Activated CD8-positive, alpha-beta memory T cell treated with anti-CD3 and anti-CD28 coated beads, Interleukin-2, amount 10 ng/mL, durations not matched to agents 7 days and 5 days (primary cell): ENCODE measurements around the gene NFAM1. TPM values are rescaled to one million over a fixed set of nuclear protein-coding genes. Genes with fewer than 3 reads are reported as not detected.

Experiments
- ATAC-seq: fragments of 150-1000 bp; cut with Tn5 transposase; one replicate; pipeline ENCODE4 v1.10.0; 2021; ENCODE audit warnings: moderate library complexity
- CTCF ChIA-PET: fragments of 350-600 bp; sonication (Branson Sonifier 250); formaldehyde crosslinking; loops from one replicate; lab custom pipeline; 2021; ENCODE audit warnings: antibody characterized with exemption; lab: Charles Lee
- DNase-seq: peaks from one replicate; pipeline ENCODE4 v3.0.0-alpha.2; 2020
- H3K27ac Mint-ChIP-seq: one replicate; pipeline ENCODE4 v1.8.0; 2021; ENCODE audit warnings: mild to moderate bottlenecking, mixed read lengths
- H3K27me3 Mint-ChIP-seq: one replicate; pipeline ENCODE4 v1.8.0; 2021; ENCODE audit warnings: mixed read lengths
- H3K36me3 Mint-ChIP-seq: one replicate; pipeline ENCODE4 v1.8.0; 2021; ENCODE audit warnings: mild to moderate bottlenecking, mixed read lengths
- H3K4me1 Mint-ChIP-seq: one replicate; pipeline ENCODE4 v1.8.0; 2021; ENCODE audit warnings: mixed read lengths
- H3K4me3 Mint-ChIP-seq: one replicate; pipeline ENCODE4 v1.8.0; 2021; ENCODE audit warnings: mild to moderate bottlenecking, moderate library complexity, mixed read lengths
- H3K9me3 Mint-ChIP-seq: one replicate; pipeline ENCODE4 v1.8.0; 2022; ENCODE audit warnings: low read depth, mixed read lengths
- total RNA-seq, 2 experiments: library from RNA; stranded (reverse); gene quantifications; one replicate each; pipeline ENCODE4 v1.2.3, GENCODE V29; 2021

Gene NFAM1
- total RNA-seq, 2 experiments from 2014 or later: 0.07 TPM; not detected in 1

DNA sequence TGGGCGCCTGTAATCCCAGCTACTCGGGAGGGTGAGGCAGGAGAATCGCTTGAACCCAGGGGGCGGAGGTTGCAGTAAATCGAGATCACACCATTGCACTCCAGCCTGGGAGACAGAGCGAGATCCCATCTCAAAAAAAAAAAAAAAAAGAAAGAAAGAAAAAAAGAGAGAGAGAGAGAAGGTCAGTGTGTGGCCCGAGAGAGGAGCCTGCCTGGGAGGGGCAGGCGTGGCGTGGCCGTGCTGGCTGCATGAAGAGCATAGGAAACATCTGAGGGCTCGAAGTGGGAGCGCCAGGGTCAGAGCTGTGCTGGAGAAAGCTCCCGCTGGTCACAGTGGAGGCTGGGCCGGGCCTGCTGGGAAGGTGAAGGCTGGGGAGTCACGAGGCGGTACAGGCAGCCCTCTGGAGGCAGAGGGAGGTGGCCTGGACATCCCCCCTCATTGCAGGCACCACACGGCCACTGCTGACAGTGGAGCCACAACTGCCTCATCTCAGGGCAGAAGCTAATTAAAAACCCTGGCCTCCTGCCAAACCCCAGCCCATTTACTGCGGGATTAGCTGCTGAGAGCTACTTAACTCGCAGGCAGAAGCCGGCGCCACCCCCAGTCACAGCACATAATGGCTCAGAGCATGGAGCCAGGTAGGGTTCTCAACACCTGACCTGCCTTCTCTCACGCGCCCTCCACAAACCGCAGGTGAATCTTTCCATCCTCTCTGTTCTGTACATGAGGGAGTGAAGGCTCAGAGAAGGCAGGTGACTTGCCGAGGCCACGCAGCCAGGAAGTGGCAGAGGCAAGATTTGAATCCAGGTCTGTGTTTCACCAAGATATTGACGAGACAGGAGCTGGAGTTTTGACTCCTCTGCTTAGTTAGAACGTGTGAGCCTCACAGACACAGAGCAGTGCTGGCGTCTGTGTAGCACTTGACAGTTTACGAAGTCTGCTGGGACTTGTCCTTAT is 32.6 kb downstream of the NFAM1 start:
- Mint-ChIP-seq H3K9me3 (no peaks in the 10 kb centered on the region), H3K27ac (no peak overlapping the region), H3K36me3 (no peaks in the 10 kb centered on the region), H3K4me1 (peaks cover 11% of the 10 kb centered on the region), H3K27me3 (peaks cover 2% of the 10 kb centered on the region), H3K4me3 (no peak overlapping the region)
- CTCF ChIA-PET: interaction anchor here (1.0 kb wide), 1 partner anchor 14 kb away, joined by 3 read pairs; no protein-coding TSS in a partner anchor
- no peak for ATAC-seq
- DNase-seq: no peak

DNA sequence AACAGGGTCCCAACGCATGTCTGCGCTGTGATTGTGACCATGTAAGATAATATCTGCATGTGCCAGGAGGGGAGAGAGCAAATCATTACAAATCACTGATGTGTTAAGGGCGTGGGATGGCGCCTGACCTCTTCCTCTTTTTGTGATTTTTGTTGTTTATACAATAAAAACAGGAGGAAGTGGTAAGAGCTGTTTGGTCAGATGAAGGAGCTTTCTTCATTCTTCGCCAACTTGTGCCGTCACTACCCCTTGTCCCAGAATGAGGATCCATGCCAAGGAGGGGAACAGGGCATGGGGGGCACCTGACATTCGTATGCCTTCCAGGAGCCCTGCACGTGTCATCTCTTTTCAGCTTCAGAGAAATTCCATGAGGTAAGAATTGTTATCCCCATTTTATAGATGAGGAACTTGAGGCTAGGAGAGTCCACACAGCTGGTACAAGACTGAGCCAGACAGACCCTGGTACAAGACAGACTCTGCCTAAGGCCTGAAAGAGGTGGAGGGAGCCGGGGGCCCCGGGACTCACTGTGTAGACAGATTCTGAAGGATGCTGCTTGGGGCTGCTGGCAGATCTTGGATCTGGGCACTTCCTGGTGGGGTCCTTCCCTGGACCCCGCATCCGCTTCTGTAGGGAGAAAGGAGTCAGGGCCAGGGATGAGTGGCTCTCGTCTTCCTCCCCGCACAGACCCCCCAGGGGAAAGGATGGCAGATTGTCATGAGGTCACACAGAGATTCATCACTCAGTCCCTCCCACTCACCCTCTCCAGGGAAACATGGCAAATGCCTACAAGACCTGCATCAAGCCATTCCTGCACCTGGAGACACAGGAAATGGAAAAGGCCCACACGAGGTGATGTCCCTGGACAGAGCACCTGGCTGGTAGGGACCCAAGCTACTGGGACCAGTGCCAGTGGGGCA is 34.6 kb downstream of the NFAM1 start:
- no peak overlapping the region for H3K27ac Mint-ChIP-seq
- H3K4me3 Mint-ChIP-seq: no peak overlapping the region
- CTCF ChIA-PET: interaction anchor here (0.5 to 1.4 kb wide), 2 partner anchors 48 to 228 kb away, joined by 3 read pairs; no protein-coding TSS in a partner anchor
- H3K4me1 Mint-ChIP-seq: peaks cover 11% of the 10 kb centered on the region
- H3K27me3 Mint-ChIP-seq: peaks cover 2% of the 10 kb centered on the region
- no peak for ATAC-seq
- no peaks in the 10 kb centered on the region for H3K36me3 Mint-ChIP-seq
- no peak for DNase-seq
- H3K9me3 Mint-ChIP-seq: no peaks in the 10 kb centered on the region

DNA sequence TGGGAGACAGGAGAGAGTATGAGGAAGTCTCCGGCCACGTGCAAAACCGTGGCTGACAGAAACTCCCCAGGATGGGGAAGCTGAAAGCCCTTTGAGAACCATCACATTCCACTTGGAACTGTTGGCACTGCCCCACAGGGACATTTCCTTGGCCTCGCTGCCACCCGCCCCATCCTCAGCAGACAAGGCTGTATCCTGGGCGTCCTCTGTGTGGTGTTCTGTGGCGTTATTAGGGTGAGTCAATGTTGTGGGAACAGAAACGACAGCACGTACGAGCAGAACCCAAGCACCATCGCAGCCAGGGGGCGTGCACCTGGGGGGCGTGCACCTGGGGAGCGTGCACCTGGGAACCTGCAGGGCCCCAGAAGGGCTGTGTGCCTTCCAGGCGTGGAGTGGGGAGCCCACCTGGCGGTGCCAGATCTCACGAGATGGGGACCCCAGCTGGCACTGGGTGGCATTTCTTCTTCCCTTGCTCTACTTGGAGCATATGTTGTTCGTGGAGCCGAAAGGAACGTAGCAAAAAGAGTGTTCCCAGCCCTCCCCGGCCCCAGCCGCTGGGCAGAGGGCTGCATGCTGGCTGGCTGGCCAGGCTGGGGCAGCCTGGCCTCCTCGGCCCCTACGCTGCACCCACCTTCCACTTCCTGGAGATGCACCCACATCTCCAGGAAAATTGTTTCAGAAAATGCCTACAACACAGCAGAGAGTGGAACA is 35.4 kb downstream of the NFAM1 start:
- H3K4me1 Mint-ChIP-seq: peaks cover 11% of the 10 kb centered on the region
- no peaks in the 10 kb centered on the region for H3K36me3 Mint-ChIP-seq
- H3K4me3 Mint-ChIP-seq: no peak overlapping the region
- no peak for DNase-seq
- peaks cover 7% of the 10 kb centered on the region for H3K27me3 Mint-ChIP-seq
- ATAC-seq: peak; percentile 39
- no peaks in the 10 kb centered on the region for H3K9me3 Mint-ChIP-seq
- CTCF ChIA-PET: interaction anchor here (1.4 kb wide), 1 partner anchor 227 kb away, joined by 3 read pairs; no protein-coding TSS in a partner anchor
- H3K27ac Mint-ChIP-seq: no peak overlapping the region

DNA sequence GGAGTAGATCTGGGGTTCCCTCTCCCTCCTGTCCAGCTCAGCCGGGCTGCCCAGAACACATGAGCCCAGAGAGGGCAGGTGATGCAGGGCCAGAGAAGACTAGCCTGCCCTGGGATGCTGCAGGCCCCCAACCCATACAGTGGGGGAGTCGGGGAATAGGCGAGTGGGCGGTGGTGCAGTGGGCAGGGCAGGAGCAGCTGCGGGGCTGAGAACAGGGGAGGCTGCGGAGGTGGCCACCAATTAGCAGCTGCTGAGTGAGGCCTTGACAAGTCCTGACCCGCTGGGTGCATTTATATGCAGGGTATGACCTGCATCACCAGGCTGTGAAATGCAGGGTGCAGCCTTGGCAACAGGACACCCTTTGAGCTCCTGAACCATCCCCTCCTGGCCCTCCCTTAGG is 43.1 kb downstream of the NFAM1 start:
- no peaks in the 10 kb centered on the region for H3K9me3 Mint-ChIP-seq
- peaks cover 8% of the 10 kb centered on the region for H3K27me3 Mint-ChIP-seq
- CTCF ChIA-PET: no interaction called here
- H3K4me3 Mint-ChIP-seq: no peak overlapping the region
- no peak overlapping the region for H3K27ac Mint-ChIP-seq
- H3K4me1 Mint-ChIP-seq: no peaks in the 10 kb centered on the region
- H3K36me3 Mint-ChIP-seq: no peaks in the 10 kb centered on the region
- DNase-seq (no peak), ATAC-seq (no peak)

DNA sequence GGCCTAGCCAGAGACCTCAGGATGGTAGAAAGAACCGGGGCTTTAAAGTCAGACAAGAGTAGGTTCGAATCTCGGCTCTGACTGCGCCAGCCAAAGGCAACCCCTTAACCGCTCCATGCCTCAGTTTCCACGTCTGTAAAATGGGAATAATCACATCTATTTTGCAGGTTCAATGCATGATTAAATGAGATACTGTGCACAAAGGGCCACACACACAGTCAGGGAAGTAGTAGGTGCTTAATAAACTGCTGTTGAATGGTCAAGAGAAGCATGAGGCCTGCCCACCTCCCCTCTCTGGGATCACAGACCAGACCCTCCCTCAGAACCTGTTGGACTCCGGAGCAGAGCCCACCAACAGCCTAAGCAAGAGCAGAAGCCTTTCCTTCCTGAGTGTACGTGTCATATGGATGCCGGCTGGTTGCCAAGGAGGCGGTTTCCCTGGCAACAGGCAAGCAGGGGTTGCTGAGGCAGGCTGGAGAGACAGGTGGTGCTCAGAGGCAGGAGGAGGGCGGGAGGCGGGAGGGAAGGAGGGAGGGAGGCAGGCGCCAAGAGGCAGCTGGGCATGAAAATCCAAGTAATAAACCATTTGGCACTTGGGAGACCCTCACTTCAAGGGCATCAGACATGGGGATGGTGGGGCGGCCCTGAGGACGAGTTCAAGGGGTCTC is 43.9 kb downstream of the NFAM1 start:
- ATAC-seq: no peak
- Mint-ChIP-seq H3K27me3 (peaks cover 8% of the 10 kb centered on the region), H3K4me3 (no peak overlapping the region), H3K27ac (no peak overlapping the region), H3K4me1 (no peaks in the 10 kb centered on the region), H3K36me3 (no peaks in the 10 kb centered on the region), H3K9me3 (no peaks in the 10 kb centered on the region)
- CTCF ChIA-PET: no interaction called here
- no peak for DNase-seq

DNA sequence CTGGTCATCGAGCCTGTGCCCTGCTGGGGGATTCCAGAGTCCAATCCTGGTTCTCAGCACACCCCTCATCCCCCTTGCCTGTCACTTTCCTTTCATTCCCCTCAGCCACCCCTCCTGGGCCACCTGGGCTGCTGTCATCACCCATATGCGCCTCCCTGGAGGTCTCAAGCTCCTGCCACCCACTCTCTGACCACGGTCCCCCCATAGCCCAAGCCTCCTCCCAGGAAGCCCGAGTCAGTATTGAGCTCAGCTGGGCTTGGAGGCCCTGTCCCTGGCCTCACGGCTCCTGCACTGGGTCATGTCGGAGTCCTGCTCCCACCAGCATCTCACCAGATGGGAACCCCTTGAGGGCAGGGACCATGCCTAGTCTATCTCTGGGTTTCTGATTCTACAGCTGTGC is 44.6 kb downstream of the NFAM1 start:
- H3K4me3 Mint-ChIP-seq: no peak overlapping the region
- no peak overlapping the region for H3K27ac Mint-ChIP-seq
- DNase-seq (no peak), ATAC-seq (no peak)
- H3K4me1 Mint-ChIP-seq: no peaks in the 10 kb centered on the region
- H3K36me3 Mint-ChIP-seq: no peaks in the 10 kb centered on the region
- peaks cover 8% of the 10 kb centered on the region for H3K27me3 Mint-ChIP-seq
- CTCF ChIA-PET: no interaction called here
- no peaks in the 10 kb centered on the region for H3K9me3 Mint-ChIP-seq

DNA sequence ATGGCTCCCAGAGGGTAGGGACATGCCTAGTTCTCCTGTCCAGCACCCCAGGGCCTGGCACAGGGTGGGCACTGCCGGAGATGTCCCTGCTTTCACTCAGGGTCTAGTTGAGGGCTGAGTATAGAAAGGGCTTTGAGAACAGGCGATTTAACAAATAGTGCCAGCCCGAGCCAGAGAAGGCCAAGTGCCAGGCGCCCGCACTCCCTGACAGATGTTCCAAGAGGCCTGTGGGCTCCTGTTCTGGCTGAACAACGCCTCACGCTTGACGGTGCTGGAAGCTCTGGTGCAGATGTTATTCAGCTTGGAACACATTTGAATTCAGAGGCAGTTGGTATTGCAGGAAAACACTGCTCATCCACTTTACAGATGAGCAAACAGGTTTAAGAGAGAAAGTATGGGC is 46.5 kb downstream of the NFAM1 start:
- Mint-ChIP-seq H3K4me3 (no peak overlapping the region), H3K9me3 (no peaks in the 10 kb centered on the region), H3K27me3 (no peaks in the 10 kb centered on the region), H3K27ac (no peak overlapping the region), H3K4me1 (no peaks in the 10 kb centered on the region), H3K36me3 (no peaks in the 10 kb centered on the region)
- CTCF ChIA-PET: no interaction called here
- no peak for DNase-seq
- ATAC-seq: no peak

DNA sequence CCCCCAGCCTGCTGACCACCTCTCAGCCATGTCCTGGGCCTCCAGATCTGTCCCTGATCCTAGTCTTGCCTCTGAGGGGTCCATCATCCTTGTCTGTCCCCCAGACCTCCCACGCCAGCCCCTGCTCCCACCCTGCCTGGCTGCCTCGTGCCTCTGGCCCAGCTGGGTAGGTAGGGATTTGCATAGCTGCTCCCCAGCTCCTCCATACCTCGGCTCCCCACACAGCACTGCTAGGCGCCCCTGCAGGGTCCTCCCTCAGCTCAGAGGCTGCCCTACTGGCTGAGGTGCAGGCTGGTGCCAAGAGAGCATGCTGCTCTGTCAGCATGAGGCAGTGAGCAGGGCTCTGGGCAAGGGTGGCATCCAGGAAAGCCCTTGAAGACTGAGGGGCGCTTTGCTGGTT is 47.7 kb downstream of the NFAM1 start:
- ATAC-seq (no peak), DNase-seq (no peak)
- Mint-ChIP-seq H3K36me3 (no peaks in the 10 kb centered on the region), H3K27me3 (no peaks in the 10 kb centered on the region), H3K4me3 (no peak overlapping the region), H3K9me3 (no peaks in the 10 kb centered on the region), H3K4me1 (no peaks in the 10 kb centered on the region), H3K27ac (no peak overlapping the region)
- CTCF ChIA-PET: no interaction called here

DNA sequence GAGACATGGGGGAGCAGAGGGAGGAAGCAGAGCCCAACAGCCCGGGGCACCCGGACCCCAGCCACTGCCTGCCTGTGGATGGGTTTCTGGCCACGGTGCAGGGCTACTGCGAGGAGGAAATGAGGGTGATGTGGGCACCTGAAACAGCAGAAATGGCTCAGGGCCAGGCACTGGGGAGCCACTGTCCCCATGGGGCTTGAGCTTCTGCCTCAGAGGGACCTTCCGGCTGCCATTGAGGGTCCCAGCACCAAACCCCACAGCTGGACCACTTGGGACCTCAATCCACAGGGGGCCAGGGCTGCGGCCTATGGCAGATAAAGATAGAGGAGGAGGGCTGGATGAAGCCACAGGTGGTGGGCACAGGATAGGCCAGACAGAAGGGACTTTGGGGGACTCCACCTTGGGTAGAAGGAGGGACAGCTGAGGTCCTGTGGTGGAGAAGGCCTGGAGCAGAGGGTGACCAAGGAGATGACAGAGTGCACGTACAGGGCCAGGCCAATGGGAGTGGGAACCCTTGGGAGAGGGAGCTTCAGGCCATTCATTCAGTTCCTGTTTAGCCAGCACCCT is 48.3 kb downstream of the NFAM1 start:
- CTCF ChIA-PET: no interaction called here
- ATAC-seq (no peak), DNase-seq (no peak)
- H3K4me1 Mint-ChIP-seq: no peaks in the 10 kb centered on the region
- H3K4me3 Mint-ChIP-seq: no peak overlapping the region
- H3K27me3 Mint-ChIP-seq: no peaks in the 10 kb centered on the region
- no peaks in the 10 kb centered on the region for H3K36me3 Mint-ChIP-seq
- H3K27ac Mint-ChIP-seq: no peak overlapping the region
- no peaks in the 10 kb centered on the region for H3K9me3 Mint-ChIP-seq

DNA sequence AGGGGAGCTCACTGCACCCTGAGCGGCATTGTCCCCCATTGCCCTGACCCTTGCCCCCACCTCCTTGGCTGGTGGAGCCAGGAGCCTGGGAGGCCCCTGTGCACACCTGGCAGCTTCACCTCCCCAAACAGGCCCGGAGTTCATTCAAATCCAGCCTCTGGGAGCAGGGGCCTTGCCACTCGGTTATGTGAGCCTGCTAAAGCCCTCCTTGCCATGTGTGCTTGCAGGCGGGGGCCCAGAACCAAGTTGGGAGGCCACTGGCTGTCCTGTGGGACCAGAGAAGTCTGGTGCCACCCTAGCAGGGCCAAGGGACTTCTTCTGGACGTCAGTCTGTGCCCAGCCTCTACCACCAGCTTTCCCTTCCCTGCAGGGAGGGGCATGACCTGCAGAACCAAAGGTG is 48.9 kb downstream of the NFAM1 start:
- H3K36me3 Mint-ChIP-seq: no peaks in the 10 kb centered on the region
- H3K9me3 Mint-ChIP-seq: no peaks in the 10 kb centered on the region
- CTCF ChIA-PET: no interaction called here
- no peak overlapping the region for H3K27ac Mint-ChIP-seq
- no peaks in the 10 kb centered on the region for H3K4me1 Mint-ChIP-seq
- ATAC-seq (no peak), DNase-seq (no peak)
- no peak overlapping the region for H3K4me3 Mint-ChIP-seq
- H3K27me3 Mint-ChIP-seq: no peaks in the 10 kb centered on the region

DNA sequence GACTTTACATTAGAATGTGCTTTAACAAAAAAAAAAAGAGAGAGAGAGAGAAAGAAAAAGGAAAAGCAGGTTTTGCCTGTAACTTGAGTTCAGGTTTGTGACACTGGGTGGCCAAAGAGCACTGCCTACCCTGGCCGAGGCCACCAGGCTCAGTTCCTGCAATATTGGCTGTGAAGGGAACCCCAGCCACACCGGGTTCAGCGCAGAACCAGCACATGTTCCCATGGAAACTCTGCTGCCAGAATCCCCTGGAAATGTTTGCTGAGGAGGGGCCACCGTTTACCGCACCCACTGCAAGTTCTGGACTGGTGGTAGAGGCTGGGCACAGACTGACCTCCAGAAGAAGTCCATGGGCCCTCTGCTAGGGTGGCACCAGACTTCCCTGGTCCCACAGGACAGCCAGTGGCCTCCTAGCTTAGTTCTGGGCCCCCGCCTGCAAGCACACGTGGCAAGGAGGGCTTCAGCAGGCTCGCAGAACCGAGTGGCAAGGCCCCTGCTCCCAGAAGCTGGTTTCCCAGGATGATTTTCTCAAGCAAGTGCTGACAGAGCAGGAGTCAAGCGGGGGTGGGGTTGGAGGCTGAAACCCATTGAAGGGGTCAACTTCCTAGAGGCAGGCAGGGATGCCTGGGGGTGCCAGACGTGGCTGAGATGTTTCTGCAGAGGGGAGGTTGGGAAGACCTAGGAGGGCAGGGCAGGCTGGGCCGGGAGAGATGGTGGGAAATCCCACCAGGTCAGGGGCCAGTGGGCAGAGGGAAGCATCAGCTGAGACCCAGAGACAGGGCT is 51.2 kb downstream of the NFAM1 start:
- H3K27ac Mint-ChIP-seq: no peak overlapping the region
- no peak for DNase-seq
- H3K36me3 Mint-ChIP-seq: no peaks in the 10 kb centered on the region
- peaks cover 2% of the 10 kb centered on the region for H3K4me1 Mint-ChIP-seq
- no peaks in the 10 kb centered on the region for H3K9me3 Mint-ChIP-seq
- no peak for ATAC-seq
- no peak overlapping the region for H3K4me3 Mint-ChIP-seq
- CTCF ChIA-PET: interaction anchor here (0.6 to 1.5 kb wide), 2 partner anchors 212 to 471 kb away, joined by 3 read pairs; no protein-coding TSS in a partner anchor
- no peaks in the 10 kb centered on the region for H3K27me3 Mint-ChIP-seq
